Effector memory CD4-positive, alpha-beta T cell (primary cell): ENCODE results near the gene NME7.
"Not testable (repeated sequence)": the region's sequence is repeated elsewhere in the genome, so short reads cannot be mapped to it uniquely, and the experiment has no call there.

Experiments
- DNase-seq, 3 donors: peaks; one replicate each; pipeline ENCODE4 v3.0.0-alpha.2; 2020
- H3K27ac ChIP-seq: 2 replicates; pipeline ENCODE4 v1.7.0; 2013; ENCODE audit warnings: mild to moderate bottlenecking, low read length, moderate library complexity; ENCODE audit not compliant: insufficient read depth, poor library complexity, severe bottlenecking
- H3K27me3 ChIP-seq: replicated peaks from 2 replicates; pipeline ENCODE4 v1.7.0; 2013; ENCODE audit warnings: mild to moderate bottlenecking, low read length; ENCODE audit not compliant: insufficient read depth, control insufficient read depth, poor library complexity, severe bottlenecking
- H3K36me3 ChIP-seq: 2 replicates; pipeline ENCODE4 v1.7.0; 2013; ENCODE audit warnings: mild to moderate bottlenecking, low read length, moderate library complexity; ENCODE audit not compliant: control insufficient read depth, insufficient read depth
- H3K4me1 ChIP-seq: 2 replicates; pipeline ENCODE4 v1.7.0; 2013; ENCODE audit warnings: low read length, mild to moderate bottlenecking; ENCODE audit not compliant: control insufficient read depth, insufficient read depth, poor library complexity, severe bottlenecking
- H3K4me3 ChIP-seq: 2 replicates; pipeline ENCODE4 v1.7.0; 2013; ENCODE audit warnings: low read length, low read depth, mild to moderate bottlenecking; ENCODE audit not compliant: insufficient read depth, poor library complexity, severe bottlenecking
- H3K9me3 ChIP-seq: 2 replicates; pipeline ENCODE4 v1.7.0; 2013; ENCODE audit warnings: mild to moderate bottlenecking, low read length, moderate library complexity; ENCODE audit not compliant: control insufficient read depth
- total RNA-seq, 3 donors: gene quantifications; one replicate each; lab custom pipeline; 2026; lab: John Stamatoyannopoulos, UW

Gene NME7, protein sequence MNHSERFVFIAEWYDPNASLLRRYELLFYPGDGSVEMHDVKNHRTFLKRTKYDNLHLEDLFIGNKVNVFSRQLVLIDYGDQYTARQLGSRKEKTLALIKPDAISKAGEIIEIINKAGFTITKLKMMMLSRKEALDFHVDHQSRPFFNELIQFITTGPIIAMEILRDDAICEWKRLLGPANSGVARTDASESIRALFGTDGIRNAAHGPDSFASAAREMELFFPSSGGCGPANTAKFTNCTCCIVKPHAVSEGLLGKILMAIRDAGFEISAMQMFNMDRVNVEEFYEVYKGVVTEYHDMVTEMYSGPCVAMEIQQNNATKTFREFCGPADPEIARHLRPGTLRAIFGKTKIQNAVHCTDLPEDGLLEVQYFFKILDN
- total RNA-seq, result 4.3 to 7.6 (median 4.8) reads per million in 3 donors

DNA sequence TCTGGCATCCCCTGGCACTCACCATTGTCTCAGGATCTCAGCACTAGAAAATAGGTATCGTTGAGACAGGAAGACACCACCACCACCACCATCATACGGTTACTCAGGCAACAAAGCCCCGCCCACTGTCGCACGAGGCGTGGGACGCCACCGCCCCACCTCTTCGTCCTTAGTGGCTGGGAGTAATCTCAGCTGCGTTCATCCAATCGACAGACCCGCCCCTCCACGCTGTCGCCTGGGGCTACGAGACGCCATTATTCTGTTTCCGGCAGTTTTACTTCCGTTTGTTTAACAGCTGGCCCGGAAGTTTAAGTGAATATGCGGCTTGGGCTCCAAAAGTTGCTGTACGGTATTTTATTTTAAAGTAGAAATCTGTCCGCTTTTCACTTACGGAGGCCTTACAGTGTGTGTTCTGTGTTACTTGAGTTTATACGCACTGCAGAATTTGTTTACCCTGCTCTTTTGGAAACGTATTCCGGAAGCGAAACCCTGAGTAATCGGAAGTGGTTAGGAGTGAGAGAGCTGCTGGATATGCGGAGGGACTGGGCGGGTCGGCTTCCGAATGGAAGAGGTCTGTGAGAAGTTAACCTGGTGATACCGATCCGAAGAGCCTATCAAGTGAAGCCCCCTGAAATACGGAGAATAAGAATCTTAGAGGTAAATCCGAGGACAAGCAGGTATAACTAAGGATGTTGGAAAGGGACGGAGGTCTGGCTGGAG lies at the start of gene NME7, which contains the start of gene BLZF1:
NME7 (minus strand) TSS at position 112 of the 720 bp plus-strand sequence; CDS start at position 25, 87 bp downstream.
BLZF1 (plus strand) TSS at position 510 of the 720 bp plus-strand sequence. CDS start 1,328 bp downstream, outside the sequence.
- Histone ChIP-seq H3K36me3 (peaks cover 5% of the 10 kb centered on the region), H3K4me3 (peak within 1 kb of the TSS; percentile 80), H3K4me1 (peaks cover 9% of the 10 kb centered on the region), H3K9me3 (no peaks in the 10 kb centered on the region), H3K27ac (peak within 1 kb of the TSS; percentile 94), H3K27me3 (no peaks in the 10 kb centered on the region)
- peak; percentile 95 to 98 (median 97) for DNase-seq

GRCh38 chr1:169414952-169415351 lies 47.4 kb upstream of the NME7 start:
- Histone ChIP-seq H3K27me3 (no peaks in the 10 kb centered on the region), H3K36me3 (no peaks in the 10 kb centered on the region), H3K27ac (no peak overlapping the region), H3K4me3 (no peak overlapping the region), H3K9me3 (no peaks in the 10 kb centered on the region), H3K4me1 (no peaks in the 10 kb centered on the region)
- DNase-seq, result no peak

GRCh38 chr1:169408340-169408739 lies 40.7 kb upstream of the NME7 start:
- not testable (repeated sequence) for H3K9me3 ChIP-seq, H3K36me3 ChIP-seq, H3K4me3 ChIP-seq, H3K27me3 ChIP-seq, H3K4me1 ChIP-seq, DNase-seq, H3K27ac ChIP-seq

GRCh38 chr1:169402578-169402977 lies 35.0 kb upstream of the NME7 start:
- H3K27me3 ChIP-seq, H3K4me3 ChIP-seq, H3K36me3 ChIP-seq, DNase-seq, H3K27ac ChIP-seq, H3K4me1 ChIP-seq, H3K9me3 ChIP-seq: not testable (repeated sequence)

DNA sequence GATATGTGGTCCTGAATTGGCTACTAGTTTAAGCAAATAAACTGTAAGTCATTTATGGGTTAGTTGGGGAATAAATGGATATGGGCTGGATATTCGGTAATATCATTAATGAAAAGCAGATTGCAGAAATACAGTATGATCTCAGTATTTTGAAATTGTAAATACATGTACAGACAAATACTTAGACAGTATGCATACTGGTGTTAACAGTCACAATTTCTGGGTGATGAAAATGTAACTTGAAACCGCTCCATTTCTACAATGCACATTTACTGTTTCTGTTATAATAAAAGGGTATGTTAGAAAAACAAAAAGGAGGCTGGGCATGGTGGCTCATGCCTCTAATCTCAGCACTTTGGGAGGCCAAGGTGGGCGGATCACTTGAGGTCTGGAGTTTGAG lies 28.4 kb upstream of the NME7 start:
- H3K9me3 ChIP-seq, result no peaks in the 10 kb centered on the region
- H3K27me3 ChIP-seq, result no peaks in the 10 kb centered on the region
- no peak overlapping the region for H3K27ac ChIP-seq
- peaks cover 15% of the 10 kb centered on the region for H3K36me3 ChIP-seq
- H3K4me3 ChIP-seq, result no peak overlapping the region
- DNase-seq, result no peak
- no peaks in the 10 kb centered on the region for H3K4me1 ChIP-seq

DNA sequence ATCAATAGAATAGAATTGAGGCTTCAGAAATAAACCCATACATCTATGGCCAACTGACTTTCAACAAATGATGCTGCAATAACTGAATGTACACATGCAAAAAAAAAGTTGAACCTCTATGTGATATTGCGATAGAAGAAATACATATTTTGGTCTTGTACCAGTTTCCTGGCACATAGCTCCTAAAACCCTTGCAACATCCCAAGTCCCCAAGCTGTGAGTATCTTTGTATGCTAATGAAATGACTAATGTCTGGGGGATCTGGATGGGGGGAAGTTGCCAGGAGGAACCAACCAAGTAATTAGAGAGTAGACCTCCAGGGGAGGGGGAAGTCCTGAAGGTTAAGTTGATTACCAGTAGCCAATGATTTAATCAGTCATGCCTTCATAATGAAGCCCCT lies 24.8 kb upstream of the NME7 start:
- no peak for DNase-seq
- no peaks in the 10 kb centered on the region for H3K4me1 ChIP-seq
- H3K36me3 ChIP-seq, result peaks cover 25% of the 10 kb centered on the region
- H3K27me3 ChIP-seq, result no peaks in the 10 kb centered on the region
- no peak overlapping the region for H3K4me3 ChIP-seq
- H3K27ac ChIP-seq, result no peak overlapping the region
- H3K9me3 ChIP-seq, result no peaks in the 10 kb centered on the region

DNA sequence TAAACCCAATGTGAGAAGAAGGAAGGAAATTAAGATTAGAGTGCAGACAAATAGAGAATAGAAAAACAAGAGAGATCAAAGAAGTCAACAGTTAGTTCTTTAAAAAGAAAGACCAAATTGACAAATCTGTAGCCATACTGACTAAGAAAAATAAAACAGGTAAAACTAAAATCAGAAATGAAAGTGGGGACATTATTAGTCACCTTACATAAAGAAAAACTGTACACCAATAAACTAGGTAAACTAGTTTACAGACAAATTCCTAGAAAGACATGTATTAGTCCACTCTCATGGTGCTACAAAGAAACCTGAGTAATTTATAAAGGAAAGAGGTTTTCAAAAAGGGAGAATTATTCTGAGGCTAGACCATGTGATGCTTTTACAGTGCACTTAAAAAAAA lies 22.7 kb upstream of the NME7 start:
- Histone ChIP-seq H3K9me3 (no peaks in the 10 kb centered on the region), H3K27ac (no peak overlapping the region), H3K36me3 (peaks cover 43% of the 10 kb centered on the region), H3K4me1 (no peaks in the 10 kb centered on the region), H3K4me3 (no peak overlapping the region), H3K27me3 (no peaks in the 10 kb centered on the region)
- DNase-seq, result no peak

DNA sequence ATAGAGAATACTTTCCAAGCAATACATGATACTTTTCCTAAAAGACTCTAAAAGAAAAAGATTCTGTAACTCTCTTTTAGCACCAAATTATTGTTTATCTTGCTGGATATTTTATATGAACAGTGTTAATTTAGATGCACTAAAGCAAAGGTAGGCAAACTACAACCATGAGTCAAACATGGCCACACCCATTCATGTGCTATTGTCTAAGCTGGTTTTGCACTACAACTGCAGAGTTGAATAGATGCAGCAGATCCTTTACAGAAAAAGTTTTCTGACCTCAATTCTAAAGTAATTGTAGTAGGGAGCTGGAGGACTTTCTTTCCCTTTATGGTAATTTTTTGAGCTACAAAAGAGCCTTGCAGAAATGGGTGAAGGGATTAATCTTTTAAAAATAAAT lies 19.8 kb upstream of the NME7 start:
- no peak overlapping the region for H3K4me3 ChIP-seq
- H3K27me3 ChIP-seq, result no peaks in the 10 kb centered on the region
- H3K4me1 ChIP-seq, result no peaks in the 10 kb centered on the region
- H3K9me3 ChIP-seq, result no peaks in the 10 kb centered on the region
- H3K27ac ChIP-seq, result no peak overlapping the region
- peaks cover 58% of the 10 kb centered on the region for H3K36me3 ChIP-seq
- no peak for DNase-seq

DNA sequence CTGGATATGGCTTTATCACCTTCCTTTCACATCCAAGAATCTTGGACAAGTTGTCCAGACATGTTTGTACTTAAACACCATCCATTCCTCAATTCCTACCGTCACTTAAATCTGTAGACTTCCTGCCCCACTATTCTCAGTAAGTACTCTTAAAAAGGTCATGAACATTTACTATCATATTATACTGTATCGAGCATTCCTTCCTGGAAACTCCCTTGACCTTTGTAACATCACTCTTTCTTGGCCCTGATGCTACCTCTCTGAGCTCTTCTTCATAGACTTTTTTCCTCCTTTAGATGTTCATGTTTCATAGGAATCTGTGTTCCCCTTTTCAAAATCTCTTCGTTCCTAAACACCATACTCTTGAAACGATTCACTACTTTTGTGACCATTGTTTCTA lies 15.9 kb upstream of the NME7 start:
- H3K4me3 ChIP-seq, result no peak overlapping the region
- no peaks in the 10 kb centered on the region for H3K27me3 ChIP-seq
- H3K27ac ChIP-seq, result no peak overlapping the region
- H3K4me1 ChIP-seq, result no peaks in the 10 kb centered on the region
- no peaks in the 10 kb centered on the region for H3K9me3 ChIP-seq
- H3K36me3 ChIP-seq, result peaks cover 68% of the 10 kb centered on the region
- no peak for DNase-seq

DNA sequence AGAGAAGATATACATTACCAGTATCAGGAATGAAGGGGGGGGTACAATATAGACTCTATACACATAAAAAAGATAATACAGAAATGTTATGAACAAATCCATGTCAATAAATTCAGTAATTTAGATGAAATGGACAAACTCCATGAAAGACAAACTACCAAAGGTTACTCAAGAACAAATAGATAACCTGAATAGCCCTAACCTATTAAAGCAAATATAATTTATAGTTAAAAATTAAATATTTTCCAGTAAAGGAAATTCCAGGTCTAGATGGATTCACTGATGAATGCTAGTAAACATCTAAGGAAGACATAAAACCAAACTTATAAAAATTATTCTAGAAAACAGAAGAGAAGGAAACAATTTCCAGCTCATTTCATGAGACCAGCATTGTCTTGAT lies 13.6 kb upstream of the NME7 start:
- H3K4me1 ChIP-seq, result no peaks in the 10 kb centered on the region
- no peak overlapping the region for H3K27ac ChIP-seq
- no peak overlapping the region for H3K4me3 ChIP-seq
- H3K9me3 ChIP-seq, result no peaks in the 10 kb centered on the region
- peaks cover 70% of the 10 kb centered on the region for H3K36me3 ChIP-seq
- H3K27me3 ChIP-seq, result no peaks in the 10 kb centered on the region
- DNase-seq, result no peak
